Retinal pigment epithelial cell (primary cell): Measurements from ENCODE around the gene VPS18.
A peak's percentile ranks its signal among the peaks of the same experiment; 100 is the strongest.

Experiments
- DNase-seq: peaks from one replicate; pipeline ENCODE4 v3.0.0-alpha.2; 2010; ENCODE audit warnings: low read depth
- H3K4me3 ChIP-seq: 2 replicates; pipeline ENCODE4 v1.5.1; 2011; ENCODE audit warnings: mild to moderate bottlenecking, low read length, control low read depth, moderate library complexity
- TF ChIP-seq, protein P1 (sequence below): conservative IDR thresholded peaks from 2 replicates; pipeline ENCODE4 v1.5.1; 2011; ENCODE audit warnings: low read depth, low read length, control low read depth, inconsistent platforms

VPS18 gene

DNA sequence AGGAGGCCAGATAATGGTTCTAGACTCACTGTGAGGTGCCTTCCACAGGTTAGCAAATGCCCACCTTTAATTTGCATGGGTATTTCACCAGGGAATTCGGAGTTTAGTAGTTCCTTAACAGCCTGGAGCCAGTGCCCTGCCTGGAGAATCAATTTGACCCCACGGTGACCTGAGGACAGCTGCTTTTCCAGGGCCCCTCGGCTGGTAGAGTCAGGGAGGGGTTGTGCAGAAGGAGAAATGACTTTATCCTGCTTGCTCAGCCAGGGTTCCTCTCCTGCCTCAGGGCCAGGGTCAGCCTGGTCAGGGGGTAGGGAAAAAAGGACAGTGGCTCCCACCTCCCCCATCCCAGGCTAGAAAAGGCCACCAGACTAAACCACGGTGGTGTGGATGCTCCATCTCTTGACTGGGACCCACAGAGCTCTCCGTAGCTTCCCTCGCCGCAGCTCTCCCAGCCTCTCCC lies 46.8 kb downstream of the VPS18 start:
- TF ChIP-seq, protein P1, sequence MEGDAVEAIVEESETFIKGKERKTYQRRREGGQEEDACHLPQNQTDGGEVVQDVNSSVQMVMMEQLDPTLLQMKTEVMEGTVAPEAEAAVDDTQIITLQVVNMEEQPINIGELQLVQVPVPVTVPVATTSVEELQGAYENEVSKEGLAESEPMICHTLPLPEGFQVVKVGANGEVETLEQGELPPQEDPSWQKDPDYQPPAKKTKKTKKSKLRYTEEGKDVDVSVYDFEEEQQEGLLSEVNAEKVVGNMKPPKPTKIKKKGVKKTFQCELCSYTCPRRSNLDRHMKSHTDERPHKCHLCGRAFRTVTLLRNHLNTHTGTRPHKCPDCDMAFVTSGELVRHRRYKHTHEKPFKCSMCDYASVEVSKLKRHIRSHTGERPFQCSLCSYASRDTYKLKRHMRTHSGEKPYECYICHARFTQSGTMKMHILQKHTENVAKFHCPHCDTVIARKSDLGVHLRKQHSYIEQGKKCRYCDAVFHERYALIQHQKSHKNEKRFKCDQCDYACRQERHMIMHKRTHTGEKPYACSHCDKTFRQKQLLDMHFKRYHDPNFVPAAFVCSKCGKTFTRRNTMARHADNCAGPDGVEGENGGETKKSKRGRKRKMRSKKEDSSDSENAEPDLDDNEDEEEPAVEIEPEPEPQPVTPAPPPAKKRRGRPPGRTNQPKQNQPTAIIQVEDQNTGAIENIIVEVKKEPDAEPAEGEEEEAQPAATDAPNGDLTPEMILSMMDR, result no peak
- DNase-seq, result no peak
- peak overlapping the region; percentile 45 for H3K4me3 ChIP-seq

DNA sequence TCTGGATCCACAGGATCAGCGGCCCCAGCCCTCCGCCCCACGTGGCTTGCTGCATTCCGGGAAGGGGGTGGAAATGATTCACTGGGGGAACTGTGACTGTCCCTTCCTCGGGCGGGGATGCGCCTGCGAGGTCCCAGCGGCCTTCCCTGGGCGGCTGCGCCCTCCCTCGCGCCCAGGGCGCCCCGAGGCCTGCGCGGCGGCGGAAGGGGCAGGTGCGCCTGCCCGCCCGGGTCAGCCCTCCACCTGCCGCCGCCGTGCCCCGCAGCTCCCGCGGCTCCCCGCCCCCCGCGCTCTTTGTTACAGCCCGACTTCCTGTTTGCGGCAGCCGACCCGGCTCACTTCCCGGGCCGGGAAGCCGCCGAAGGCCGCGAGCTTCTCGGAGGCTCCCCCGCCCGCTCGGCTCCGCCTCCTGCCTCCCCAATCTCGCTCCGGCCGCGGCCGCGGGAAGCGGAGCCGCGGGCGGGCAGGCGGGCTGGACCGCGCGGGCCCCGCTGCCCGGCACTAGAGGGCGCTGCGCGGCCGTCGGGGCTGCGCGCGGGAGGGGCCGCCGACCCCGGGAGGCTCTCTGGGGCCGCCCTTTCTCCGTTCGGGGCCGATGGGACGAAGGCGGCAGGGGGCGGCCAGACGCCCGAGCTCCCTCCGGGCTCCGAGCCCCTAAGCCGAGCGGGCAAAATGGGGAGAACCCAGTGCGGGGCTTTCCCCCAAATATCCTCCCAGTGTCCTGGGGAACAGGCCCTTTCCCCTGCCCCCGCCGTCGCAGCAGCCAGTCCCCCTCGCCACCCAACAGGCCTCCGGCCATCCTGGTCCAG lies 47.5 kb downstream of the VPS18 start:
- TF ChIP-seq, protein P1, result no peak
- no peak for DNase-seq
- H3K4me3 ChIP-seq, result peak overlapping the region; percentile 58

DNA sequence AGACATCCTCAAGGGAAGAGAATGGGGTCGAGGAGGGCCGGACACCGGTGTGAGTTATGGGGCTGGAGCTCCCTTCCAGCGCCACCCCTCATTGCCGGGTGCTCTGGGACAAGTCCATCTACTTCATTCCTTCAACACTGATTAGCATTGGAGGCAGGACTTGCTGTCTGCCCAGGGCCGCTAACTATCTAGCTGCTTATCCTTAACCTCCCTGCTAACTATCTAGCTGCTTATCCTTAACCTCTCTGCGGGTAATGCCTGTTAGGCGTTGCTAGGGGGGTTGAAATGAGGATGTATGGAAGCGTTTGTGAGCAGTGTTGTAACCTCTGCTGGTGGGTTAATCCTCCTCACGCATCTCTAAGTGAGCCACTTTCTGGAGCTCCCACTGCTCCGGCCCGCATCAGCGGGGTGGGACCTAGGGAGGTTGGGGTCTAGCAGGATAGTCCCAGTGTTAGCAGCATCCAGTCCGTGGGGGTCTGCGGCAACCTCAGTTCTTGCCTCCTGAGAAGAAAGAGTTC lies 48.1 kb downstream of the VPS18 start:
- TF ChIP-seq, protein P1, result no peak
- no peak for DNase-seq
- peak overlapping the region; percentile 58 for H3K4me3 ChIP-seq

- DNase-seq, result no peak
- no peak overlapping the region for H3K4me3 ChIP-seq
- TF ChIP-seq, protein P1, result no peak
These were observed 48.6 kb downstream of the VPS18 start for GRCh38 chr15:40942878-40943277.

- no peak for DNase-seq
- TF ChIP-seq, protein P1, result no peak
These were observed 49.6 kb downstream of the VPS18 start for GRCh38 chr15:40943764-40944365.

DNA sequence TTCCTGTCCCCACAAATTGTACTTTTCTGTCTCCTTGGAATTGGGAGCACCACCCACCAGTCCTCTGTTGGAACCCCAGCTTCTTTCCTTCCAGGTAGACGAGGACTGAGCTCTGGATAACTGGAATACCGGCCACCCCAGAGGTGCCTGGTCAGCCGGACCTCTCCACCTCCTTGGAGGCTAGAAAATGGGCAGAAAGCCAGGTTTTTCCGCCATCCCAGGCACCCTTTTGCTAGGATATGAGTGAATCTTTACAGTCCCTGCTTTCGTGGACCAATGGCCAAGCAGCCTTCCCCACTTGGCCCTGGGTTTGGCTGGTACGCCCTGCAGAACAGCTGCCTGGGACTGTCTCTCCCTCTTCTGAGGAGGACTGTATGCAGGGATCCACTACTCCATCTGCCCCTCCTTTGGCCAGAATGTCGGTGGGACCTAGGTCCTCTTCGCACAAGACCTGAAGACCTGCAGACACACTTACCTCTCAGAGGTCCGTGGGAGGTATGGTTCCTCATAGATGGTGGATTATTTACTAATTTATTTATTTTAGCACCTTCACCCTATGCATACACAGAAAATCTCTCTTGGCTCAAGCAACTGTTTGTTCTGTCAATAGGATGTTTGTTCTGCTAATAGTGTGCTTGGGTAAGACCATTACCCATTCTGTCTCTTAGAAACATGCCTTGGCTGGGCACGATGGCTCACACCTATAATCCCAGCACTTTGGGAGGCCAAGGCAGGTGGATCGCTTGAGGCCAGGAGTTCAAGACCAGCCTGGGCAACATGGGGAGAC lies 50.5 kb downstream of the VPS18 start:
- no peak for DNase-seq
- TF ChIP-seq, protein P1, result no peak
- H3K4me3 ChIP-seq, result no peak overlapping the region

More at GRCh38 chr15:40943764-40944365, 49.6 kb downstream of the VPS18 start:
- H3K4me3 ChIP-seq, result no peak overlapping the region
